ENCODE results near the gene HMX3. TPM values are rescaled to one million over a fixed set of nuclear protein-coding genes. Genes with fewer than 3 reads are reported as not detected.
A peak's percentile ranks its signal among the peaks of the same experiment; 100 is the strongest.

HMX3 gene
- 15.2 TPM for total RNA-seq (2021; ENCODE audit: unreplicated experiment)
- 11.9 TPM for polyA plus RNA-seq (2012; ENCODE audit: insufficient read length)
- percentile 55 among the genes with signal in this experiment for Bru-seq, nascent RNA
- percentile 81 among the genes with signal in this experiment for BruChase-seq, experiment 1, labeled RNA remaining after a 2-hour chase
- BruChase-seq, experiment 2, labeled RNA remaining after a 6-hour chase, result percentile 73 among the genes with signal in this experiment
- long read RNA-seq, transcript HMX3-201 (2 exons, 1,173 nt), result major isoform, 8 of 16 reads
- long read RNA-seq, partial matches to known transcripts, result 0 of 16 reads
- long read RNA-seq, other reads (novel, unspliced or antisense), result 8 of 16 reads

DNA sequence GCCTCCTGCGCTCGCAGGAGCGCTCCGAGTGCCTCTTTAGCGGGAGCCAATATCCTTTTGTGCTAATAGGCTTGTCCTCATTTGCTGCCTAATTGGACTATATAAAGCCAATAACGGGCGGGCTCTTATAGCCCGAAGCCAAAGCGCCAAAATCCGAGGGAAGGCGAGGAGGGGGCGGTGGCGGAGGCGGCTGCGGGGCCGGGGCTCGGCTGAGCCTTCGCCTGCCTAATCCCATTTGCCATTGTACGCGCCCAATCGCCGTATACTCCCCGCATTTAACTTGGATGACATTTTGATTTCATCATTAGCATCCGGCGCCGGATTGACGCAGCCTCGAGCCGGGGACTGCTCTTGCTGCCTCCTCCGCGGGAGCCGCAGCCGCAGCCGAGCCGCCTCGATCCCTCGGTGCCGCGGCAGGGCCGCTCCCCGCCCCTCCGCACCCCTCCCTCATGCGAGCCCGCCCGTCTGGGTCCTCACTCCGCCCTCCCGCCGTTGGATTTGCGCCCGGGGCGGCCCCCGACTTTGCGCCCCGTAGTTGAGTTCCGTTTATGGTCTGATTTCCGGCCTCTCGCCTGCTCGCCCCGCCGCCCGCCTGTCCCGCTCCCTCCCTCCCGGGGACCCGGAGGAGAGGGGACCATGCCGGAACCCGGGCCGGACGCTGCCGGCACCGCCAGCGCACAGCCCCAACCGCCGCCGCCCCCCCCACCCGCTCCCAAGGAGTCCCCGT is at the start of gene HMX3:
HMX3 (plus strand) TSS at position 556 of the 727 bp plus-strand sequence; CDS start at position 637, 81 bp downstream.
- H3K9me3 ChIP-seq (ENCODE audit: control insufficient read depth, insufficient read depth, low read depth, low read length), result no peaks in the 10 kb centered on the region
- in situ Hi-C loops (cut with HindIII; ENCODE audit: low pct_unique_long_range_greater_than_20kb, low sequenced_read_pairs), result no loop called here
- POLR2A ChIA-PET, result no interaction called here
- H3K4me3 ChIP-seq (ENCODE audit: low read depth in 2 of 2, low read length in 2 of 2), result peak within 1 kb of the TSS; percentile 58 to 66
- peaks cover 23% of the 10 kb centered on the region for H3K4me1 ChIP-seq (ENCODE audit: control insufficient read depth, insufficient read depth, low read length)
- intact Hi-C loops (cut with micrococcal nuclease; ENCODE audit: unreplicated experiment), result loop anchor here (1.0 kb wide), 1 partner anchor 19 kb away; the partner anchor contains the start of gene BUB3
- DNase-seq (ENCODE audit: low read depth, low spot score) (no peak), ATAC-seq (peak; percentile 39)
- H3K27me3 ChIP-seq (ENCODE audit: control insufficient read depth, insufficient read depth, low read length), result no peaks in the 10 kb centered on the region; the same call in 1 of the 2 replicates
- no TSS peak for BruUV-seq (replicated peaks)
- H3K27ac ChIP-seq (ENCODE audit: low read length), result peak within 1 kb of the TSS; percentile 83
- no peak for TF ChIP-seq TCF7L2 (IDR thresholded peaks at IDR 0.05; ENCODE audit: low read depth, low read length)
- TF ChIP-seq, protein P1, sequence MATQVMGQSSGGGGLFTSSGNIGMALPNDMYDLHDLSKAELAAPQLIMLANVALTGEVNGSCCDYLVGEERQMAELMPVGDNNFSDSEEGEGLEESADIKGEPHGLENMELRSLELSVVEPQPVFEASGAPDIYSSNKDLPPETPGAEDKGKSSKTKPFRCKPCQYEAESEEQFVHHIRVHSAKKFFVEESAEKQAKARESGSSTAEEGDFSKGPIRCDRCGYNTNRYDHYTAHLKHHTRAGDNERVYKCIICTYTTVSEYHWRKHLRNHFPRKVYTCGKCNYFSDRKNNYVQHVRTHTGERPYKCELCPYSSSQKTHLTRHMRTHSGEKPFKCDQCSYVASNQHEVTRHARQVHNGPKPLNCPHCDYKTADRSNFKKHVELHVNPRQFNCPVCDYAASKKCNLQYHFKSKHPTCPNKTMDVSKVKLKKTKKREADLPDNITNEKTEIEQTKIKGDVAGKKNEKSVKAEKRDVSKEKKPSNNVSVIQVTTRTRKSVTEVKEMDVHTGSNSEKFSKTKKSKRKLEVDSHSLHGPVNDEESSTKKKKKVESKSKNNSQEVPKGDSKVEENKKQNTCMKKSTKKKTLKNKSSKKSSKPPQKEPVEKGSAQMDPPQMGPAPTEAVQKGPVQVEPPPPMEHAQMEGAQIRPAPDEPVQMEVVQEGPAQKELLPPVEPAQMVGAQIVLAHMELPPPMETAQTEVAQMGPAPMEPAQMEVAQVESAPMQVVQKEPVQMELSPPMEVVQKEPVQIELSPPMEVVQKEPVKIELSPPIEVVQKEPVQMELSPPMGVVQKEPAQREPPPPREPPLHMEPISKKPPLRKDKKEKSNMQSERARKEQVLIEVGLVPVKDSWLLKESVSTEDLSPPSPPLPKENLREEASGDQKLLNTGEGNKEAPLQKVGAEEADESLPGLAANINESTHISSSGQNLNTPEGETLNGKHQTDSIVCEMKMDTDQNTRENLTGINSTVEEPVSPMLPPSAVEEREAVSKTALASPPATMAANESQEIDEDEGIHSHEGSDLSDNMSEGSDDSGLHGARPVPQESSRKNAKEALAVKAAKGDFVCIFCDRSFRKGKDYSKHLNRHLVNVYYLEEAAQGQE (IDR thresholded peaks at IDR 0.05; ENCODE audit: insufficient read depth in 1 of 2, low read depth in 2 of 2, low read length in 1 of 2), result no peak
- TF ChIP-seq SIN3A (IDR thresholded peaks at IDR 0.05; ENCODE audit: borderline replicate concordance, insufficient read depth, low read depth, low read length), result no peak
- TF ChIP-seq, protein P2, sequence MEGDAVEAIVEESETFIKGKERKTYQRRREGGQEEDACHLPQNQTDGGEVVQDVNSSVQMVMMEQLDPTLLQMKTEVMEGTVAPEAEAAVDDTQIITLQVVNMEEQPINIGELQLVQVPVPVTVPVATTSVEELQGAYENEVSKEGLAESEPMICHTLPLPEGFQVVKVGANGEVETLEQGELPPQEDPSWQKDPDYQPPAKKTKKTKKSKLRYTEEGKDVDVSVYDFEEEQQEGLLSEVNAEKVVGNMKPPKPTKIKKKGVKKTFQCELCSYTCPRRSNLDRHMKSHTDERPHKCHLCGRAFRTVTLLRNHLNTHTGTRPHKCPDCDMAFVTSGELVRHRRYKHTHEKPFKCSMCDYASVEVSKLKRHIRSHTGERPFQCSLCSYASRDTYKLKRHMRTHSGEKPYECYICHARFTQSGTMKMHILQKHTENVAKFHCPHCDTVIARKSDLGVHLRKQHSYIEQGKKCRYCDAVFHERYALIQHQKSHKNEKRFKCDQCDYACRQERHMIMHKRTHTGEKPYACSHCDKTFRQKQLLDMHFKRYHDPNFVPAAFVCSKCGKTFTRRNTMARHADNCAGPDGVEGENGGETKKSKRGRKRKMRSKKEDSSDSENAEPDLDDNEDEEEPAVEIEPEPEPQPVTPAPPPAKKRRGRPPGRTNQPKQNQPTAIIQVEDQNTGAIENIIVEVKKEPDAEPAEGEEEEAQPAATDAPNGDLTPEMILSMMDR (IDR thresholded peaks at IDR 0.05), result no peak
- TF ChIP-seq POLR2AphosphoS5 (IDR thresholded peaks at IDR 0.05; ENCODE audit: low read depth, low read length), result no peak
- 0 out of 2 replicates have a peak, but pooled peaks cover 3% of the 10 kb centered on the region for H3K36me3 ChIP-seq (ENCODE audit: control insufficient read depth, insufficient read depth, low read length)
- CTCF ChIA-PET, result no interaction called here

DNA sequence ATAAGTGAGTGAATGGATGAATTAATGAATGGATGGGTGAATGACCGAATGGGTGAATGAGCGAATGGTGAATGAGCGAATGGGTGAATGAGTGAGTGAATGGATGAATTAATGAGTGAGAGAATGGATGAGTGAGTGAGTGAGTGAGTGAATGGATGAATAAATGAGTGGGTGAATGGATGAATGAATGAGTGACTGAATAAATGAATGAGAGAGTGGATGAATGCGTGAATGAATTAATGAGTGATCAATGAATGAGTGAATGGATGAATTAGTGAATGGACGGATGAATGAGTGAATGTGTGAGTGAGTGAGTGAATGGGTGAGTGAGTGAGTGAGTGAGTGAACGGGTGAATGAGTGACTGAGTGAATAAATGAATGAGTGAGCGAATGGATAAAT is 49.5 kb upstream of the HMX3 start:
- ChIA-PET CTCF (no interaction called here), POLR2A (no interaction called here)
- BruUV-seq (replicated peaks), result no TSS peak

More for the DNA sequence above, 49.5 kb upstream of the HMX3 start:
- Histone ChIP-seq H3K36me3 (ENCODE audit: control insufficient read depth, insufficient read depth, low read length) (no peaks in the 10 kb centered on the region), H3K27ac (ENCODE audit: low read length) (no peak overlapping the region), H3K27me3 (ENCODE audit: control insufficient read depth, insufficient read depth, low read length) (no peaks in the 10 kb centered on the region; the same call in 1 of the 2 replicates), H3K9me3 (ENCODE audit: control insufficient read depth, insufficient read depth, low read depth, low read length) (no peaks in the 10 kb centered on the region), H3K4me1 (ENCODE audit: control insufficient read depth, insufficient read depth, low read length) (no peaks in the 10 kb centered on the region), H3K4me3 (ENCODE audit: low read depth in 2 of 2, low read length in 2 of 2) (no peak overlapping the region)
- intact Hi-C loops (cut with micrococcal nuclease; ENCODE audit: unreplicated experiment), result no loop called here
- TF ChIP-seq SIN3A (IDR thresholded peaks at IDR 0.05; ENCODE audit: borderline replicate concordance, insufficient read depth, low read depth, low read length) (no peak), TCF7L2 (IDR thresholded peaks at IDR 0.05; ENCODE audit: low read depth, low read length) (no peak), POLR2AphosphoS5 (IDR thresholded peaks at IDR 0.05; ENCODE audit: low read depth, low read length) (no peak)
- TF ChIP-seq, protein P2 (IDR thresholded peaks at IDR 0.05), result no peak
- TF ChIP-seq, protein P1 (IDR thresholded peaks at IDR 0.05; ENCODE audit: insufficient read depth in 1 of 2, low read depth in 2 of 2, low read length in 1 of 2), result no peak
- ATAC-seq (no peak), DNase-seq (ENCODE audit: low read depth, low spot score) (no peak)
- in situ Hi-C loops (cut with HindIII; ENCODE audit: low pct_unique_long_range_greater_than_20kb, low sequenced_read_pairs), result no loop called here

Data from Panc1 (cell line).